Fibroblast of skin of scalp (primary cell): ENCODE results near the gene MTFMT.
"Not testable (repeated sequence)": the region's sequence is repeated elsewhere in the genome, so short reads cannot be mapped to it uniquely, and the experiment has no call there.

Experiments
- DNase-seq: peaks from one replicate; pipeline ENCODE4 v3.0.0-alpha.2; 2013

MTFMT gene

DNA sequence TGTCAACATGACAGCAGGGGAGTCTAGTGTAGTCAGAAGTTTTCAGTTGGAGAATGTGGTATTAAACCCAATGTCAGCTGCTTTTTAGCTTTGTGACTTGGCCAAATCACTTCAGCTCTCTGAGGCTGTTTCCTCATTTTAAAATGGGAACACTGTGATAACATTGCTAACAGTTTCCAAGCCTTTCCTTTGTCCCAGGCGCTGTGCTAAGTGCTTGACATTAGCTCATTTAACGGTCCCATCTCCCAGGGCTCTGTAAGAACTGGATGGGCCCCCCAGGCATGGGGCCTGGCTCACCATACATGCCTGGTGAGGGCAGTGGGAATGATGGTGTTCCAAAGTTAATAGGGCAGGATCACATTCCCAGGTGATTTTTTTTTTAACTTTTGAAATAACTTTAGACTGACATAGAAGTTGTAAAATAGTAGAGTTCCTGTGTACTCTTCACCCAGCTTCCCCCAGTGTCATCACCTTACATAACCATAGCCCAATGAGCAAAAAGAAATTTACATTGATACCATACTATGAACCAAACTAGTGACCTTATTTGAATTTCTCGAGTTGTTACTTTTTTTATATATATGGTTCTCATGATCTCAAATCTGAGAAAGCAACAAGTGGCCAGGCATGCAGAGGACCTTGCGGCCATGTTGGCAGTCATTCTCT is 30.6 kb upstream of the MTFMT start:
- no peak for DNase-seq

- no peak for DNase-seq
These were observed 29.9 kb upstream of the MTFMT start for GRCh38 chr15:65059369-65059750.

DNA sequence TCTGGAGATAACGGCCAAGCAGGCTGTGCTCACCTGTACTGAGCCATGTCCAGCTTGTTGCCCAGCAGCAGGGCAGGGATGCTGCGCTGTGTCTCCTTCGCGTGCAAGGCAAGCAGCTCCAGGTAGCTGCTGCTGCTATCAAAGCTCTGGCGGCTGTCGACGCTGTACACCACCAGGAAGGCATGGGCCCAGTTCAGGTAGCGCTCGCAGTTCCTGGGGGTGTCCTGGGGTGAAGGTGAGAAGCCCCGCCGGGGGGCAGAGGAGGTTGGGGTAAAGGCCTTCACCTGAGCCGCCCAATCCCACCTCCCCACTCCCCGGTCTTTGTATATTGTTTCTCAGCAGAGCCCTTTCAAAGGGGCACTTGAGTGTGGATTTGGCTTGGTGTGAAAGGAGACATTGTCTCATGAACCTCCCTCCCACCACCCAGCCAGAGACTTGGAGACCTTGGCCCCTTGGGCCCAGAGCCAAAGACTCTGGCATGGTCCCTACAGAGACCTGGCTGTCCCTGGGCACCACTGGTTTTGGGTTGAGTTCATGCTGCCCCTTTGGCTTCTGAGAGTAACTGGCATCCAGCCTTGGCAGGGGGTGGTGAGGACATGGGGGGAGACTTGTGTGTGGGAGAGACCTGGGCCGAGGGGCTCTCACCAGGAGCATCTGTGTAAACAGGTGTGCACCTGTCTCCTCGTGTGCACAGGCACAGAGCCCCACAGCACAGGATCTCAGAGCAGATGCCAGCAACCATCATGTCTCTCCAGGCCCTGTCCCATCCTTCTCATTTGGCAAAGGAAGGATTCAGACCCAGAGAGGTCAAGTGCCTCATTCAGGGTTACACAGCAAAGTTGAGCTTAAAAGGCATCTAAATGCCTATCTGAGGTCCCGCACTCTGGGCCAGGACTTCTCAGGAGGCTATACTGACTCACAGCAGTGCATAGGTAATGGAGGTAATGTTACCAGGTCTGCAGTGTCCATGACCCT is 29.2 kb upstream of the MTFMT start:
- no peak for DNase-seq

GRCh38 chr15:65057549-65057940 is 28.1 kb upstream of the MTFMT start:
- DNase-seq, result no peak

DNA sequence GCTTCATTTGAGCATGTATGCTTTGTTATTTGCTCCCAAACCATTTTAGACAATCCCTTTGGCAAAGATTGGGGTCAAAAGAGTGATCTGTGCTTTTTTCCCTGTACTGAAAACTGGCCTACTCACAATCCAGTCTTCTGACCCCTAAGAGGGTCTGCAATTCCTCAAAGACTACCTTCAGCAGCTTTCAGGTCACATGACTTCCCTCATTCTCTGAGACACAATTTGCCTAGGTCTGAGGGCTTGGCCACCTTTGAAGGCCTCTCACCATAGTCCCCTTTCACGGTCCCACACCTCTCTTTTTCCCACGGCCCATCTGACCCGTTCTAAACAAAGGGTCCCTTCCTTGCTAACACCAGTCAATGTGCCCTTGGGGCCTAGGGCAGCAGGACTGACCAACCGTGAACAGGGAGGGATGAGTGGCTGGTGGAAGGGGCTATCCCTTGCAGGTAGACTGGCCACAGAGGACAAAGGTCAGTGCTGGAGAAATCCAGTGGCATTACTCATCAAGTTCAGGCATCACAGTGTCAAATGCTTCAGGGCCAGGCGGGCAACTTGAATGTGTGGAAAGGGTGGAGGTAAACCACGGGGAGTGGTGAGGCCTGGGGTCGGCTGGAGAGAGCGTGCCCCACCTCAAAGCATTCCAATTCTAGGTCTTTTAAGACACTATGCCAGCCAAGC is 27.6 kb upstream of the MTFMT start:
- DNase-seq, result no peak

DNA sequence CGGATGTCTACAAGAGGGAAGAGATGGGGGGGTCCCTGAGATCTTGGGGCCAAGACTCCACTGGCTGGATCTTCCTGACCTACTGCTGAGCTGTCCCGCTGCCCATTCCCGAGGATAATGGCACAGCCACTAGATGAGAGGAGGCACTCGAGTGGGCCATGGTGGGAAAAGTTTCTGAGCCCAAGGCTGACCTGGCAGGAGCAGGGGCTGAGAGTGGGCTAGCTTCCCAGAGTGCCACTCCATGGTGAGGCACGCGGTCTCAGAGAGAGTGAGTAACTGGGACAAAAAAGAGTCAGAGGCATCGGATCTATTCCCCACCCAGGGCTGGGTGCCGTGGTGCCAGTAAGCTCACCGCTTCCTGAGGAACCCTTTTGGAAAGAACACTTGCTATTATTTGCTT is 26.7 kb upstream of the MTFMT start:
- no peak for DNase-seq

GRCh38 chr15:65055201-65055870 is 25.9 kb upstream of the MTFMT start:
- DNase-seq, result no peak

DNA sequence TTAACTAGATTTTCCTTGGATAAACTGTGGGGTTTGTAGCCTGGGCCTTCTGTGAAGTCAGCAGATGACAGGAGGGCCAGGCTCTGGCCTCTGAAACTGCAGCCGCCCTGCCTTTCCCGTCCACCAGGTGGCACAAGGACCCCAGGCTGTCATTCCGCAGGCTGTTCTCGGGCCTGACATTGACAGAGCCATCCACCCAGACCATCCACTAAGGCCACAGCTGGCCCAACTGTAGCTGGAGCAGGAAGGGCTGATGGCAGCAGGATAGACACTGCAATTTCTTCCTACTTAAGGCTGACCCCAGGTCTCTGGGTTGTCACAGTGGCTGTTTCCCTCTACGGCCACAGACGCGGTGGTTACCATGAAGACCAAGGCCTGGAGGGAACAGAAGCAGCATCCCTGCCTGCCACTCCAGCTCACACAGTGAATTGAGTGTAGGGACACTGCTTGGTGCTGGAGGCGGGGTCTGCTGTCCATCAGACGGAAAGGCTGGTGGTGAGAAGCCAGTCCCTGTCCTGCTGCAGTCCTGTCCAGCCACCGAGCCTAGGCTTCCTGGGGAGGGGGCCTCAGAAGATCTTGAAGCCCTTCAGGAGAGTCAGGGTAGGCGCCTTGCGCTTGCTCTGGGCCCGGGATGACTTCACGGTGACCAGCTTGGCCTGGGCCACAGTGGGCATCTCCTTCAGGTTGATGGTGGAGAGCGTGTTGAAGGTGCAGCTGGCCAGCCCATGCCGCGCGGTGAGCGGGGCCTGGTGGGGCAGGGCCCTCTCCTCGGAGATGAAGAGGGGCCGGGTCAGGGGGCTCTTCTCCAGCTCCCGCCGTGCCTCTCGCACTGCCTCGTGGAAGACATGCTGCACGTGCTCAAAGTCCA is 25.1 kb upstream of the MTFMT start:
- peak; percentile 66 for DNase-seq

- DNase-seq, result no peak
These were observed 23.5 kb upstream of the MTFMT start for GRCh38 chr15:65052956-65053355.

DNA sequence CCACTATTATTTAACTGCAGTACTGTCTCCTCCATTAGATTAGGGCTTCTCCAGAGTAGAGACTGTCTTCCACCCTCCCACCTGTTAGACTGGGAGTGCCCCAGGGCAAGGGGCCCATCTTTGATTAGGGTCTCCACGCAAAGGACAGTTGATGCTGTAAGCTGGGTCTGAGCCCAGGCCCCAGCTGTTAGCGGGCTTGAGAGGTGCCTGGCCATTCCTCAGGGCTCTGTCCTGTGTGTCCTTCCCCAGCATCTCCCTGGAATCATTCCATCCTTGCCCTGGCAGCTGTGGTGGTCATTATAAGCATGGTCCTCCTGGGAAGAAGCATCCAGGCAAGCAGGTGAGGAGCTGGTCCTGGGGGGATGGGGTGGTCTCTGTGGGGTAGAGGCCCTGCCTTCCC is 21.8 kb upstream of the MTFMT start:
- DNase-seq, result no peak

DNA sequence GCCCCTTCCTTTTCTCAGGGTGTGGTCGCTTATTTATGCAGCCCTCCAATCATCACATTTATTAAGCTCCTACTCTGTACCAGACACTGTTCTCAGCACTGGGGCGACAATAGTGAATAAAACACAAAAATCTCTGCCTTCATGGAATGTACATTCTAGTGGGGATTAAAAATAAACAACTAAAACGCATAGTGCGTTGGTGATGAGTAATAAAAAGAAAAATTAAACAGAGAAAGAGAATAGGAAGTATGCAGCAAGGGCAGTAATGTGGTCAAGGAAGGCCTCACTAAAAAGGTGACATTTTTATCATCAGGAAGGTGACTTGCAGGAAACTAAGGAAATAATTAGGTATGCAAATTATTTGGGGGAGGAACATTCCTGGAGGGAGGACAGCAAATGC is 20.8 kb upstream of the MTFMT start:
- DNase-seq, result no peak

- peak; percentile 91 for DNase-seq
These were observed 20.0 kb upstream of the MTFMT start for GRCh38 chr15:65049418-65049840.

DNA sequence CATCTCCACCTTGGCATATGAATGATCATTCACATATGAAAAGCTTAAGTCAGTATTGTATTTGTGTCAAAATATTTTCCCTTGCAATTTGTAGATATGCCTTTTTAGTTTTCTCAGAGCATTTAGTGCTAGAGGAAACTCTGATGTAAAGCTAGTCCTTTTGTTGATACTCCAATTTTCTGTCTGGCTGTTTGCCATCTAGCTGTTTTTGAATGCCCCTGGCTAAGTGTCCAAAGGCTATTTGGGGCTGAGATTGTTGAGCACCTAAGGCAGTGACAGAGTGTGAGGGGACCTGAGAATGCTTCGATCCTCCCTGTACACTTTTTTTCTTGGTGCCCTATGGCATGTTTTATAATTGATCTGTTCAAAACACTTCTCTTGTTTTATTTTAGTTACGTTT is 18.8 kb upstream of the MTFMT start:
- DNase-seq, result no peak

- no peak for DNase-seq
These were observed 15.5 kb upstream of the MTFMT start, which contains the start of gene SLC51B for GRCh38 chr15:65044724-65045481. SLC51B (plus strand) TSS chr15:65045387; CDS start chr15:65050005, 4,618 bp downstream.

GRCh38 chr15:65044218-65044617 is 14.8 kb upstream of the MTFMT start:
- DNase-seq, result not testable (repeated sequence)

- DNase-seq, result no peak
These were observed 13.4 kb upstream of the MTFMT start for GRCh38 chr15:65042776-65043327.

DNA sequence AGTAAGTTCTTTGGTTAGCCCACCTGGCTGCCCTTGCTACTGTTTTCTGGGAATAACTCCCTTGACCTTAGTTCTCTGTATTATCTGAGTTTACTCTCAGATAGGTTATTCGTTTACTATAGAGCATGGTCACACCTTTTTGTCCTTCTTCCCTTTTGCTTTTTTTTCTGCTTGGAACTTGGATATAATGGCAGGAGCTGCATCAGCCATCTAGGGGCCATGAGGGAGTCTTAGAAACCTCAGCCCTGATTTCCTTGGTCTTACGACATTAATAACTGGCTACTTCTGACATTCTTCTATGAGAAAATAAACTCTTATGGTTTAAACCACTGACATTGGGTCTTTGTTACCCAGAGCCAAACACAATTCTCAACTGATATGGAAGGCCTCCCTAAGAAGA is 12.3 kb upstream of the MTFMT start:
- DNase-seq, result no peak

DNA sequence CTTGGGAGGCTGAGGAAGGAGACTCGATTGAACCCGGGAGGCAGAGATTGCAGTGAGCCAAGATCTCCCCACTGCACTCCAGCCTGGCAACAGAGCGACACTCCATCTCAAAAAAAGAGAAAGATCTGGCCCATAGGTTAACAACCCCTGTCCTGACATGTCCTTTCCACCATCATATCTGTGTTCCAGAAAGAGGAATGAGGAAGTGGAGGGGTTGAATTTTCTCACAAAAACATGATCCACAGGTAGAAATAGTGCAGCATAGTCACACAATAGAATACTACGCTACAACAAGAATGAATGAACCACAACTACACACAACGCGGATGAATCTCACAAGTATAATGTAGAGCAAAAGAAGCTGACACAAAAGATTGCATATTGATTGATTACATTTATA is 11.0 kb upstream of the MTFMT start:
- DNase-seq, result no peak

- no peak for DNase-seq
These were observed 9.4 kb upstream of the MTFMT start for GRCh38 chr15:65038836-65039235.

DNA sequence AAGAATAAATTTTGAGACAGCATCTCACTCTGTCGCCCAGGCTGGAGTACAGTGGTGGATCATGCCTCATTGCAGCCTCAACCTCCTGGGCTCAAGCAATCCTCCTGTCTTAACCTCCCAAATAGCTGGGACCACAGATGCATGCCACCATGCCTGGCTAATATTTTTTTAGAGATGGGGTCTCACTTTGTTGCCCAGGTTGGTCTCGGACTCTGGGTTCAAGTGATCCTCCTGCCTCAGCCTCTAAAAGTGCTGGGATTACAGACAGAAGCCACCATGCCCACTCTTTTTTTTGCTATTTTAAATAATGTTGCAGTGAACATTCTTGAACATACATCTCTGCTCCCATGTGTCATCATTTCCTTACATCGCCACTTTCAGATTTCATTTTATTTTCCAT is 9.0 kb upstream of the MTFMT start:
- DNase-seq, result no peak

DNA sequence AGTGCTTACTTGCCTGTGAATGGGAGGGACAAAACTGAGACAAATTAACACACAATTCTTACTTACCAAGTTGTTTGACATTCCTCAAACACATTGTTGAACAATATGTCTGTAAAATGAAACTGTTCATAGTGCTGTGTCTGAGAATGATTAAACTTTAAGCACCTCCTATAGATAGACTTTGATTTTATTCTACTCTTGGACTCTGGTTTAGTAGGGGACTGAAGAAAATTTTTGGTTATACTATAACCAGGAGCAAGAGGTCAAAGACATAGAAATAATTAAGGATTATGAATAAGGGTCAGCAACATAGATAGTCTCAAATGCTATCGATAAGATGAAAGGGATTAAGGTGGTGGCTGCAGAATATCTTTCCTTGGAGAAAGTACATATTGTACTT is 7.9 kb upstream of the MTFMT start:
- no peak for DNase-seq
